HG03103 (cell line): ENCODE data around the gene LANCL3.
"Not testable (repeated sequence)": the region's sequence is repeated elsewhere in the genome, so short reads cannot be mapped to it uniquely, and the experiment has no call there.

Experiments used
- ATAC-seq: cut with Tn5 transposase; IDR thresholded peaks from one replicate; pipeline ENCODE4 v1.9.1; 2021; ENCODE audit warnings: low read depth; ENCODE audit not compliant: unreplicated experiment

LANCL3 gene

DNA sequence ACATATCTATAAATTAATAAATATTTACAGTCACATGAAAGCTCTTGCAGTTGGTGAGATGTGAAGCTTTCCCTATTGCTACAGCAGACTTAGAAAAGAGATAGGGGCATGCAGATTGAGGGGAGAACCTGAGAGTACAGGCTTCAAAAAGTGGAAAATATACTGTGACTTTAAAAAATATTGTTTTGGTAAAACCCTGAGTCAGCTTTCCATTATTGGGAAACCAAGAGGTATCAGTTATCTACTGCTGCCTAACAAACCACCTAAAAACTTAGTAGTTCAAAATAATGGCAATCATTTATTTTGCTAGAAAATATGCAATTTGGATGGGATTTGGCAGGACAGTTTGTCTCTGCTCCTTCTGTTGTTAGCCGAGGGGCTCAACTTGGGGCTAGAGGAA, 38.3 kb downstream of the LANCL3 start:
- ATAC-seq, result no peak

DNA sequence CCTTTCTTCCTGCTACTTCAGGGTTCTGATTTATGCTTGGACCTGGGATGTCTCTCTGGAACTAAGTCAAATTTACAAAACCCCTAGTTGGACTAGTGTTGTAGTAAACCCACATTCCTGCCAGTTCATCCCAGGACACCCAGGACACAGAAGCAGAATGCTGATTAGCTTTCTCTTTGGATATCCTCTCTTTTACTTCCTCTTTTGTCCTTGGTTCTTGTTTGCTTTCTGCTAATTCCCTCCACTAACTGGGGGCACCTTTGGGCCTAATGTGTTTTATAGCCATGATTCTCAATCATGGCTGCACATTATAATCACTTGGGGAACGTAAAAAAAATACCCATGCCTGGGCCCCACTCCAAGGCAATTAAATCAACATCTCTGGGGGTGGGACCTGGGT, 42.5 kb downstream of the LANCL3 start:
- ATAC-seq, result no peak

GRCh38 chrX:37627602-37628001, 56.1 kb downstream of the LANCL3 start:
- no peak for ATAC-seq

DNA sequence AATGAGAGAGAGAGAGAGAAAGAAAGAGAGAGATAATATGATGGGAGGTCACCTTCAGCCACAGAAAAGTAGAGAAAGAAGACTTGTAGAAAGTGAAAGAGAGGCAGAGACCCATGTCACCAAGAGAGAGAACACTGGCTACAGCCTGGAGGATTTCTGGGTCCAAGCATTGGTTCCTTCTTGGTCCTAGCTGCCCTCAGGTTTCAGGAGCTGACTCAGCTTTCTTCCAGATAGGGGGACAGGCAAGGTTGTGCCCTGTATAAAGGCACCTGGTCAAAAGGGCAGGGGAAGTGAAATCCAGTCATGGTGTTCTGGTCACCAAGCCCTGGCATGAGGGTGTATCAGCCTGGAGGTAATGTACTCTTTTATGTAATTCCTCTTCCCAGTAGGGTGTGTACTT, 66.6 kb downstream of the LANCL3 start:
- no peak for ATAC-seq

DNA sequence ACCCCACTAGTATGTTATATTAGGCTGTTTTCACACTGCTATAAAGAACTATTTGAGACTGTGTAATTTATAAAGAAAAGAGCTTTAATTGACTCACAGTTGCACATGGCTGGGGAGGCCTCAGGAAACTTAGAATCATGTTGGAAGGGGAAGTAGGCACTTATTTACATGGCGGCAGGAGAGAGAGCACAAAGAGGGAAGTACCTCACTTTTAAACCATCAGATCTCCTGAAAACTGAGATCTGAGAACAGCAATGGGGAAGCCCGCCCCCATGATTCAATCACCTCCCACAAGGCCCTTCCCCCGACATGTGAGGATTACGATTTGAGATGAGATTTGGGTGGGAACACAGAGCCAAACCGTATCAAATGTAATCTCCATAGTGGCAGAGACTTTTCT, 68.7 kb downstream of the LANCL3 start:
- ATAC-seq, result no peak

- ATAC-seq, result no peak
These were observed 70.4 kb downstream of the LANCL3 start for GRCh38 chrX:37641859-37642258.

DNA sequence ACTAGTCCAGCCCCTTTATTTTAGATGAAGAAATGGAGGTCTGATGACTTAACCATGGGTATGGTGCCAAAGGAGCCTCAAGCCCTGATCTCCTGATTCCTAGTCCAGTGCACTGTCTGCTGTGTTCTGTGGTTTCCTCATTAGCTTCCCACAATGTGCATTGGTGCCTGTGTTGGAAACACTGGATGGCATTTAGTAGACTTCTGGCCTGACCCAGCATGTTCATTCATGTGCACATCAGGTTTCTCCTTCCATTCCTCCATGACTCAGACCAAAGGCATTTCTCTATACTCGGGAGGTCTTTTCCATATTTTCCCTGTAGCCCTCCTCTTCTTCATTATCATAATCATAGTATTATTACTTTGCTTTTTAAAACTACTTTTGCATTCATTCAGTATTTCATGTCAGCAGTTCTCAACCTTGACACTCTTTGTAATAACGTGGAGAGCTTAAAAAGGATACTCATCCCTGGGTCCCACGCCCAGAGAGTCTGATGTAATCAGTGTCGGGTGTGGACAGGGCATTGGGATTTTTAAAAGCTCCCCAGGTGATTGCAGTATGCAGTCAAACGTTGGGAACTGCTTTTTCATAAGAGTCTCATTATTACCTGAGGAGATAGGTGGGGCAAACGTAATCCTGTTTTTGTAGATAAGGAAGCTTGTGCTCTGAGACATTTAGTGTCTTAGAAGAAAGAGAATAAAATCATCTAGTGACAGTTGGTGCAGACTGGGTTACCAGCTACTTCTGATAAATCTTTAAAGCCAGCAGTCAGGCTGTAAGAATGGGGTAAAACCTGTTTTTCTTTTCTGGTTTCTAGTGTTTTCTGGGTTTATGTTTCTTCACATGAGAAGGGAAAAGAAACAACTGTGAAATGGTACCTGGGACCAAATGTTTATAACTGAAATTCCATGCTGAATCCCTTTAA, 73.2 kb downstream of the LANCL3 start:
- ATAC-seq, result no peak

DNA sequence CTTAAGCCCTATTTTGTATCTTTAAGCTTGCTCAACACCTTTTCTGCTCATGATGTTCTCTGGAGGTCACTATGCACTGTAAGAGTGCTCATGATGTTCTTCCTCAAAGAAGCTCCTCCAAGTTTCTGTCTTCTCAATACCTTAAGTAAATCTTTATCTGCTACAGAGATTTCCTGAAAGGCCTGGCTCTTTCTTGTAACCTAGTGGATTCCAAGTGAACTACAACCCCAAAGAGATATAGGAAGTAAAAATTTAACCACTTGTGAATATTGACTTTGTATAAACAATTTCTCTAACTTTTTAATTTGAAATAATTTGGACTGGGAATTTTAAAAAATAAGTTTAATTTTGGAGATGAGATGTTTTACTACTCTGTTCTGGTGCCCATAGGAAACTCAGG, 74.8 kb downstream of the LANCL3 start:
- ATAC-seq, result no peak

GRCh38 chrX:37650879-37651278, 79.4 kb downstream of the LANCL3 start:
- not testable (repeated sequence) for ATAC-seq

GRCh38 chrX:37651921-37652452, 80.5 kb downstream of the LANCL3 start:
- ATAC-seq, result no peak

DNA sequence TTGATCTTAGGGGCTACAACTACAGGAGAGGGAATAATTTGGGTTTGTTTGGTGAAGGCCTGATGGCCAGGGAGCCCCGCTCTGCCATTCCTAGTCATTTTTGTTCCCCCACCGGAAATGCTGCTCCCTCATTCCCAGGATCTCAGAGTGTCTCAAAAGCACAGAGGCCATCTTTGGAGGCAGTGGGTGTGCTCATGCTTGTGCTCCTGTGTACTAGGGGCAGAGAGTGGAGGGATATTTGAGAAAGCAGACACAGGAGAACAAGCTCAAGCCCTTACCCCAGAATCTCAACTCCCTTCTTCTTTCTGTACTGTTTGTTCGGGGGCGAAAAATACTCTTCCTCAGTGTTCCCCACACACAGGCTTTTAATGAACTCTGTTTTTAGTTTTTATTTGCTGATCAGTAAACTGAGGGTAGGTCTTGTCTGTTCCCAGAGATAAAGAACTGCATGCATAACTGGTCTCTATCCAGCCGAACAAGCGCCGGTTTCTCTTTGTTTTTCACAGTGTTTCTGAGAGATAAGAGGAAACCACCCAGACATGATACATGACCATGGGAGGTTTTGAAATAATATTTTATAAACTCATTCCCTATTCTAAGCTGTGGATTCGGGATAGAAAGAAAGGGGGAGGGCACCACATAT, 81.2 kb downstream of the LANCL3 start:
- ATAC-seq, result no peak

DNA sequence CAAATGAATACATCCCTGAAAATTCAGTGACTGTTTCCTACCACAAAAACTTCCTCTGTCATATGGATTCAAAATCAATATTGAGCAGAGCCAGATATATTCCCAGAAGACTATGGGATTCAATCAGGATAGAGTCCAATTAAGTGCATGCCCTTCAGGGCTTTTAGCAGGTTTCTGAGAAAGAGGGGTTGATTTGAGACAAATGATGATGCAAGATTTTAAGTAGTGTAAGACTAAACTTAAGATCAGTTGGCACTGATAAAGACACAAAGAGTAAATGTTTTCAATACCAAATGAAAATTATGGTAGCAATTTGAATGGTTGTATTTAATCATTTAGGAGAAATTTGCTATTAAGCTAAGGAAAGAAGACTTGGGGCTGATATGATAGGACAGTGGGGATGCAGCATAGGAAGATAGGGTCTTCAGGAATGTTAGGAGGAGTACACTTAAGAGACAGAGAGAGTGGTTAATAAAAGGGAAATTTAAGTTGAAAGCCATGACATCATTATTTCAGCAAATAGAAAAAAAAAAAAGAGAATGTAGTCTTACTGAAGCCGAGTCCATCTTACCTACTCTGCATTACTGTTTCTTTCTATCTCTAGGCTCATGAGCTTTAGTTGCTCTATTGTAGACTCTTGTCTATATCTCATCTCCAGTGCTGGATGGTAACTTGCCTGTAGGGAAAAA, 82.1 kb downstream of the LANCL3 start:
- ATAC-seq, result no peak

DNA sequence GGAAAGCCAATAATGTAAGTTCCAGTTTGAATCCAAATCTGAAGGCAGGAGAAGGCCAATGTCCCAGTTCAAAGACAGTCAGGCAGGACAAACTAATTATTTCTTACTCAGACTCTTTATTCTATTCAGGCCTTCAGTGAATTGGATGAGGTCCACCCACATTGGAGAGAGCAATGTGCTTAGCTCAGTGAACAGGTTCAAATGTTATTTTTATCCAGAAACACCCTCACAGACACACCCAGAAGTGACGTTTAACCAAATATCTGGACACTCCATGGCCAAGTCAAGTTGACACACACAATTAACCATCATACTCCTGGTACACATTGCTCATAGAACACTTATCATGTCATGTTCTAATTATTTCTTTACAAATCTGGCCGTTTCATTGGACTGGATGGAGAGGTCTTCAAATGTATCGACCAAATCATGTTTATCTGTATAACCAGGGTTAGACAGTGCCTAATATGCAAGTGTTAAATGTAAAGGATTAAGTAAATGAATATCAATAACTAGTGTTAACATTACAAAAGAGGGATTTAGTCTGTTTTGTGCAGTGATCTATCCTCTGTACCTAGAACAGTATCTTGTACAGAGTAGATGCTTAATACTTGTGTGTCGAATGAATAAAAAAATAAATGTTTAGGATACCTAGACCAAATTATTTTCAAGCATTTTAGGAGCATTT, 87.0 kb downstream of the LANCL3 start:
- no peak for ATAC-seq

GRCh38 chrX:37659047-37659446, 87.6 kb downstream of the LANCL3 start:
- no peak for ATAC-seq

DNA sequence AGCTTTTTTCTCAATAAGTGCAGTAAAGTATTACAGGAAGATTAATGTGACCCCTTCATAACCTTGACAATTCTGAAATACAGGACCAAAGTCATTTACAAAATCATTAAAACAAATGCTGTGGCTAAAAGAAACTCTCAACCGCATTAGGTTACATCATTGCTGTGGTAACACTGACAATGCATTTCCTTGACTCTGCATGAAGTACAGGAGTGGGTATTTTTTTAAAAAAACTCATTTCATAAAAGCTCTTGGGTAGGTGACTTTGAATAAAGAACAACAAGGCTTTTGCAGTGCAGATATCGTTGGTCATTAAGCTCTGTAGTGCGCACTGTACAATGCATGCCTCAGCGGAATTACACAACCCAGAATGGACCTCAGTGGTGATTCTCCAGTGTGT, 90.7 kb downstream of the LANCL3 start:
- ATAC-seq, result no peak

- ATAC-seq, result no peak
These were observed 95.1 kb downstream of the LANCL3 start for GRCh38 chrX:37666516-37666915.

GRCh38 chrX:37667141-37667540, 95.7 kb downstream of the LANCL3 start:
- ATAC-seq, result no peak

GRCh38 chrX:37672563-37672962, 101.1 kb downstream of the LANCL3 start:
- no peak for ATAC-seq

DNA sequence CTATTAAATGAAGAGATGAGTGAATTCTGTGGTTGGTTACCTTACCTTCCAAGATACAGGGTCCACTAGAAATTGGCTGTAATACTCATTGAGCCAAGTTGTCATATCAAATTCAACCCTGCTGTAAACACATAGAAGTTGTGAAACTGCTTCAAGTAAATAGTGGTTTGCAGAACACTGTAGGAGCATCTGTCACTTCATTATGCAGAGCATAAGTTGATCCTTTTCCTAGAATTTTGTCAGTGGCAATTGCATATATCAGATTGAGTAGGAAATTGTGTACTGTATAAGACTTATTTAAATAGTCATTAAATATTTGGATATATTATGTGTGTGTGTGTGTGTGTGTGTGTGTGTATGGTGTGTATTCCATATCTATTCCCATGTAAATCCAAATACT, 105.3 kb downstream of the LANCL3 start:
- ATAC-seq, result no peak

- ATAC-seq, result peak; percentile 13
These were observed 105.8 kb downstream of the LANCL3 start for GRCh38 chrX:37677243-37677642.

GRCh38 chrX:37677765-37678164, 106.3 kb downstream of the LANCL3 start:
- ATAC-seq, result peak; percentile 60
